IMR-90 (cell line): ENCODE data around the gene AP4B1.

ENCODE experiments used
- CEBPB ChIP-seq: IDR thresholded peaks from 2 replicates; pipeline ENCODE4 v1.6.1; 2012; ENCODE audit warnings: low read depth, low read length, improper control_type of control experiment
- ELK1 ChIP-seq: fragments of 150-350 bp; IDR thresholded peaks from 2 replicates; pipeline ENCODE4 v1.6.1; 2016; ENCODE audit warnings: low read depth, mild to moderate bottlenecking, low read length, moderate library complexity, borderline replicate concordance
- FOS ChIP-seq: fragments of 150-350 bp; IDR thresholded peaks from 2 replicates; pipeline ENCODE4 v1.6.1; 2016; ENCODE audit warnings: low read depth, low read length
- MAFK ChIP-seq: IDR thresholded peaks from 2 replicates; pipeline ENCODE4 v1.6.1; 2012; ENCODE audit warnings: low read depth, low read length, improper control_type of control experiment
- POLR2A ChIP-seq: IDR thresholded peaks from 2 replicates; pipeline ENCODE4 v1.6.1; 2012; ENCODE audit warnings: mild to moderate bottlenecking, low read depth, low read length
- RAD21 ChIP-seq: IDR thresholded peaks from 2 replicates; pipeline ENCODE4 v1.6.1; 2012; ENCODE audit warnings: low read length, improper control_type of control experiment
- RCOR1 ChIP-seq: IDR thresholded peaks from 2 replicates; pipeline ENCODE4 v1.6.1; 2012; ENCODE audit warnings: mild to moderate bottlenecking, low read length, improper control_type of control experiment; ENCODE audit not compliant: insufficient replicate concordance
- RFX5 ChIP-seq: IDR thresholded peaks from 2 replicates; pipeline ENCODE4 v1.8.0; 2012; ENCODE audit warnings: low read depth, mild to moderate bottlenecking, low read length, moderate library complexity
- SMC3 ChIP-seq: fragments of 150-350 bp; IDR thresholded peaks from 2 replicates; pipeline ENCODE4 v1.6.1; 2016; ENCODE audit warnings: low read depth, mild to moderate bottlenecking, antibody characterized with exemption, low read length, moderate library complexity
- TF ChIP-seq, protein P1 (sequence below): conservative IDR thresholded peaks from 2 replicates; pipeline ENCODE4 v1.5.1; 2012; ENCODE audit warnings: mild to moderate bottlenecking, low read depth, low read length, improper control_type of control experiment

- no peak for TF ChIP-seq RFX5
- TF ChIP-seq, protein P1, sequence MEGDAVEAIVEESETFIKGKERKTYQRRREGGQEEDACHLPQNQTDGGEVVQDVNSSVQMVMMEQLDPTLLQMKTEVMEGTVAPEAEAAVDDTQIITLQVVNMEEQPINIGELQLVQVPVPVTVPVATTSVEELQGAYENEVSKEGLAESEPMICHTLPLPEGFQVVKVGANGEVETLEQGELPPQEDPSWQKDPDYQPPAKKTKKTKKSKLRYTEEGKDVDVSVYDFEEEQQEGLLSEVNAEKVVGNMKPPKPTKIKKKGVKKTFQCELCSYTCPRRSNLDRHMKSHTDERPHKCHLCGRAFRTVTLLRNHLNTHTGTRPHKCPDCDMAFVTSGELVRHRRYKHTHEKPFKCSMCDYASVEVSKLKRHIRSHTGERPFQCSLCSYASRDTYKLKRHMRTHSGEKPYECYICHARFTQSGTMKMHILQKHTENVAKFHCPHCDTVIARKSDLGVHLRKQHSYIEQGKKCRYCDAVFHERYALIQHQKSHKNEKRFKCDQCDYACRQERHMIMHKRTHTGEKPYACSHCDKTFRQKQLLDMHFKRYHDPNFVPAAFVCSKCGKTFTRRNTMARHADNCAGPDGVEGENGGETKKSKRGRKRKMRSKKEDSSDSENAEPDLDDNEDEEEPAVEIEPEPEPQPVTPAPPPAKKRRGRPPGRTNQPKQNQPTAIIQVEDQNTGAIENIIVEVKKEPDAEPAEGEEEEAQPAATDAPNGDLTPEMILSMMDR = no peak
- TF ChIP-seq POLR2A = no peak
- no peak for TF ChIP-seq SMC3
- TF ChIP-seq FOS = no peak
- TF ChIP-seq ELK1 = no peak
- TF ChIP-seq MAFK = no peak
- no peak for TF ChIP-seq RCOR1
- TF ChIP-seq CEBPB = no peak
- TF ChIP-seq RAD21 = no peak
Measured at GRCh38 chr1:113876176-113876575, 28.4 kb downstream of the AP4B1 start.
